ENCODE data around the gene ADGRL3.

The ADGRL3 gene

DNA sequence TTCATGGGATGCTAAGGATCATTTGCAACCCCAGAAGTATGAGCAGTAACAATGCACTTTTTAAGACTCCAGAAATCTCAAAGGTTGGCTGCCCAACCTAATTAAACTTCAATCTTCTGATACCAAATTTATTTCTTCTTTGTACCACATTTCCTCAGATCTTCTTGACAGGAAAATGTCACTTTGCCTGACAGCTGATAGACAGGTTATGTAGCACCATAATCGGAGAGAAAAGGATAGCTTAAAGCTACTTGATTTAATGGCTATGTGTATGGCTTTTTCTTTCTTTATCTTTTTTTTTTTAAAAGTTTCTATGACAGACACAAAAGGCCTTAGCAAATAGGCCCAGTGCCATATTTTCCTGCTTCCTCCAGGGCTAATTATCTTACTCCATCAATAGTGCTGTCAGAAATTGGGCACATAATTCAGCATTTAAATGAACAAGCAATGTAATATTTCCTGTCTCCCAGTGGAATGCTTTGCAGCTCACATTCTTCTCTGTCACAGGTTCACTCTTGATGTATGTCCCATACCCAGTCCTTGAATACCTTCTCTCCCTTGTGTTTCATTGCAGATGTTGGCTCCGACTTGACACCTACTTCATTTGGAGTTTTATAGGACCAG lies 795.7 kb downstream of the ADGRL3 start:
- in situ Hi-C loops (cut with HindIII; ENCODE audit: low sequenced_read_pairs), result no loop called here
- peak; percentile 4 for DNase-seq (ENCODE audit: low read depth)
- H3K4me3 ChIP-seq (ENCODE audit: low read depth, low read length), result no peak overlapping the region
- TF ChIP-seq CTCF (IDR thresholded peaks at IDR 0.05; ENCODE audit: low read depth, low read length, missing control alignments), result no peak

GRCh38 chr4:61996943-61997342 lies 796.8 kb downstream of the ADGRL3 start:
- TF ChIP-seq CTCF (IDR thresholded peaks at IDR 0.05; ENCODE audit: low read depth, low read length, missing control alignments), result no peak
- no peak for DNase-seq (ENCODE audit: low read depth)
- no peak overlapping the region for H3K4me3 ChIP-seq (ENCODE audit: low read depth, low read length)
- in situ Hi-C loops (cut with HindIII; ENCODE audit: low sequenced_read_pairs), result no loop called here

GRCh38 chr4:61997831-61998230 lies 797.7 kb downstream of the ADGRL3 start:
- no peak for DNase-seq (ENCODE audit: low read depth)
- no peak overlapping the region for H3K4me3 ChIP-seq (ENCODE audit: low read depth, low read length)
- in situ Hi-C loops (cut with HindIII; ENCODE audit: low sequenced_read_pairs), result no loop called here
- no peak for TF ChIP-seq CTCF (IDR thresholded peaks at IDR 0.05; ENCODE audit: low read depth, low read length, missing control alignments)

DNA sequence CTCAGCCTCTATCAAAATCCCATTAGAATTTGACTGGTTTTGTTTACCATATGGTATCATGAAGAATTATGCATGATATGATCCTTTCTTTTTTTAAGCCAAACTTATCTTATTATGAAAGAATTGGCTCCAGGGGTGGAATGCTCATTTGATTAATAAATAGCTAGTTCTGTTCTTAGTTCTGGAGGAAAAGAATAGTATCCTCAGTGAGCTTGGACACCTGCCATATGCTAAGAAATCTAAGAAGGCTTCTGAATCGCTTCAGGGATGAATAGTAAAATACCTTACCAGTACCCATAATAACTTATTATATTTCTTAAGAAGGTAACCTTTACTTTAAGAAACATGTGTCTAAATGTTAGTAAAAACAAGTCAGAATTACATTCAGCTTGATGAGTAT lies 803.6 kb downstream of the ADGRL3 start:
- in situ Hi-C loops (cut with HindIII; ENCODE audit: low sequenced_read_pairs), result no loop called here
- peak; percentile 0 for DNase-seq (ENCODE audit: low read depth)
- TF ChIP-seq CTCF (IDR thresholded peaks at IDR 0.05; ENCODE audit: low read depth, low read length, missing control alignments), result no peak
- no peak overlapping the region for H3K4me3 ChIP-seq (ENCODE audit: low read depth, low read length)

DNA sequence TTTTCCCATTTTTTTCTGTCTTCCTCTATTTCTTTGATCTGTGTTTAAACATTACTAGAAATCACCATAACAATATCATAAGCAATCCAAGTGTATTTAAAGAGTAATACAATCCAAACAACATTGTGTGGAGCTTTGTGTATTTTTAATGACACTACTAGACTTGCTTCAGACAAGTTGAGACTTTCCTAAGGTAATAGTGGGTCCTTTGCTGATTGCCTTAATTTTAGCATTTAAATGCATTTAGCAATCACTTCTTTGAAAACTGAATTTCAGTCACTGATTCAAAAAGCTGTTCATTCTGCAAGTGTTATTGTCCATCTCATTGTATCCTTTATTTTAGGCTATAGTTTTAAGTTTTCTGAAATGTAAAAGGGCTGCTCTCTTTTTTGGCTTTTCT lies 804.8 kb downstream of the ADGRL3 start:
- TF ChIP-seq CTCF (IDR thresholded peaks at IDR 0.05; ENCODE audit: low read depth, low read length, missing control alignments), result no peak
- no peak overlapping the region for H3K4me3 ChIP-seq (ENCODE audit: low read depth, low read length)
- no peak for DNase-seq (ENCODE audit: low read depth)
- in situ Hi-C loops (cut with HindIII; ENCODE audit: low sequenced_read_pairs), result no loop called here

DNA sequence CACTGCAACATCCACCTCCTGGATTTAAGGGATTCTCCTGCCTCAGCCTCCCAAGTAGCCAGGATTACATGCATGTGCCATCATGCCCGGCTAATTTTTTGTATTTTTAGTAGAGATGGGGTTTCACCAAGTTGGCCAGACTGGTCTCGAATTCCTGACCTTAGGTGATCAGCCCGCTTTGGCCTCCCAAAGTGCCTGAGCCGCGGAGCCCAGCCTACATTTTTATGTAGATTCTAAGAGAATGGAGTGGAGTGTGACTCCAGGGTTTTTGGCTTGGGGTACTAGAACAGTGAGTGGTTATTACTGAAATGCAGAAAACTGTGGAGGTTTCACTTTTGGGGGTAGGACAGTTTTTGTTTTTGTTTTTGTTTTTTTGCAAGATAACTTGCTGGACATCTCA lies 806.0 kb downstream of the ADGRL3 start:
- TF ChIP-seq CTCF (IDR thresholded peaks at IDR 0.05; ENCODE audit: low read depth, low read length, missing control alignments), result no peak
- no peak for DNase-seq (ENCODE audit: low read depth)
- in situ Hi-C loops (cut with HindIII; ENCODE audit: low sequenced_read_pairs), result no loop called here
- no peak overlapping the region for H3K4me3 ChIP-seq (ENCODE audit: low read depth, low read length)
